Left renal pelvis (tissue), 4 donors: ENCODE measurements around the gene RIGI. TPM values are rescaled to one million over a fixed set of nuclear protein-coding genes. Genes with fewer than 3 reads are reported as not detected.
"Not testable (repeated sequence)": the region's sequence is repeated elsewhere in the genome, so short reads cannot be mapped to it uniquely, and the experiment has no call there.

Source experiments
- DNase-seq, 4 donors: peaks; one replicate each; pipeline ENCODE4 v3.0.0-alpha.2; 2013; ENCODE audit warnings: low read depth in 4 of 4, low spot score in 3 of 4
- polyA plus RNA-seq, 4 donors: library from polyadenylated mRNA; unstranded; fragments of 120-200 nt; gene quantifications; one replicate each; pipeline ENCODE4 v1.2.1, GENCODE V29; 2013; ENCODE audit not compliant: insufficient read length in 4 of 4

RIGI gene
- polyA plus RNA-seq, 4 donors: 9.2 to 14.3 (median 11.9) TPM

DNA sequence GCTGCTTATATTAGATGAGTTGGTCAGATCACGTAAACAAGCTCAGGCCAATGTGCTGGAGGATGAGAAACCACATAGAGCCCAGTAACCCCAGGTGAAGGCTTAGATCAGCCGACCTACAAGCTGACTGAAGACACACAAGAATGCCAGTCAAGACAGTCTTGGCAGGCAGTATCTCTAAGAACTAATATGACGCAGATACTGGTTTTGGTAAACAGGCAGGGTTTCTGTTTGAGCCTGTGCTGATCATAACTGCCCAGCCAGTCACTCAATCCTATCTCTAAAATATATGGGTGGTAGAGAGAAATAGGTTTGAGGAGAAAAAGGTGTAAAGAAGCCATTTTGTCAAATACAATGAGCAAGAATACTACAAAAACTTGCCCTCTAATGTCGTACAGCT lies 7.8 kb upstream of the RIGI start:
- DNase-seq: no peak

DNA sequence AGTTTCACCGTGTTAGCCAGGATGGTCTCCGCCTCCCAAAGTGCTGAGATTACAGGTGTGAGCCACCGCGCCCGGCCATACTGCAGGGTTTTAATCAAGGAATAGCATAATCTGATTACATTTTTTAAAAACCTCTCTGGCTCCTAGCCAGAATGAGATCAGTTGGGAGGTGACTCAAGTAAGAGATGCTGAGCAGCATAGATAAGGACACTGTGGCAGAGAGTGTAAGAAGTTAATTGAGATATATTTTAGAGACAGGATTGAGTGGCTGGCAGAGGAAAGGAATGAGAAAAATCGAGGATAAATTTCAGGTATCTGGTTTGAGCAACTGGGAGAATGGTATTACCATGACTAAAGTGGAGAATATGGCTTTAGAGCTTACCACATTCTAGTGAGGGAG lies 7.3 kb upstream of the RIGI start:
- no peak for DNase-seq

DNA sequence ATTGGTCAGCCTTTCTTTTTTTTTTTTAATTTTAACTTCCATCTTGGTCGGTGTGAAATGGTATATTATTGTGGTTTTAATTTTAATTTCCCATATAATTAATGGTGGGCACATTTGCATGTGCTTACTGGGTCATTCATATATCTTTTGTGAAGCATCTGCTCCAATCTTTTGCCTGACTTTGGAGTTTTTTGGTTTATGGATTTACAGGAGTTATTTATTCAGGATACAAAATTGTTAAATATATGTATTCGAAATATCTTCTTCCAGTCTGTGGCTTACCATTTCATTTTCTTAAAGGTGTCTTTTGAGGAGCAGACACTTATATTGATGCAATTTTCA lies 682 bp upstream of the RIGI start:
- DNase-seq: no peak

DNA sequence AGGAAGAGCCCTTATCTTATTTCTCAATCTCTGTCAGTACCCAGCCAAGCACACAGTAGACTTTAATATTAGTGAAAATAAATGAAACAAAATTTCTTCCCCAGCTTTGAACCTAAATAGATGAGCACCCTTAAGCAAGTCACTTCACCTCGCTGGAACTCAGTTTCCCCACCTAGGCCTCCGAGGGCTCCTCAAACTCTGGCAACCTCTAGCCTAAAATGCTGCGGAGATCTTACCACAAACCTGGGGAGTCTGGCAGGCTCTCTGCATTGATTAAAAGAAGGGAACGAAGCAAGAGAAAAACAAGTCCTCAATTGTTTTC lies 326 bp downstream of the RIGI start:
- peak in 1 of 4 donors; percentile 18 for DNase-seq

DNA sequence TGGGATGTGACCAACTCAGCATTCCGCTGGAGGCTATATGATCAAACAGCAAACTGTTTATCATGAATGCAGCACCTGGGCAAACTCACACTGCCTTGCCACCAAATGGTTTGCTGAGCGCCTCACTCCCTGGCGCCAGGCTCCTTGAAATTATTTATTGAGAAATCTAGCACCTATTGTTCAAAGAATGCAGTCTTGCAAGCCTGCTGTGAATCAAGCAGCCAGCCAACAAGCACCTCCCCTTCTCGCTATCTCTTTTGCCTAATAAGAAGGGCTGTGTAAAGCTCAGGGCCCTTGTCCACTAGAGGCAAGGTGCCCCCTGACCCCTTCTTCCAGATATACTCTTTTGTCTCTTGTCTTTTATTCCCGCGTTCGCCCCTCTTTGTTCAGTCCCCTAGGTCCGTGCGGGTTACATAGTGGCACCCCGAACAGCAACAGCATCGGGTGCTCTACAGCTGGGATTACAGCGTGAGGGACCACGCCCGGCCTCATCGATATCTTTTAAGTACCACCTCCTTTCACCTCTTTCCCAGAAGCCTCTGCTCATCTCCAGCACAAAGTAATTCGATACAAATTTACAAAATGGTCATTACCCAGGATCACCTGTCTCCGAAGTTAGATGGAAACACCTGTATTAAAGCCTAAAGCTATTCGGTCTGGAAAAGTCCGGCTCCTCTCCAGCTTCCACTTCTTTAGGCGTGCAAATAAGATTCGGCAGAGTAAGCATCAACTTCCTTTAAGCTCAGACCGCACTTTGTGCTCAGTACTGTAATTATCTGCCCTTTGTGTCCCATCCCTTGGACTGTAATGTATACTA lies 896 bp downstream of the RIGI start:
- DNase-seq: peak in 2 of 4 donors; percentile 3 to 8

DNA sequence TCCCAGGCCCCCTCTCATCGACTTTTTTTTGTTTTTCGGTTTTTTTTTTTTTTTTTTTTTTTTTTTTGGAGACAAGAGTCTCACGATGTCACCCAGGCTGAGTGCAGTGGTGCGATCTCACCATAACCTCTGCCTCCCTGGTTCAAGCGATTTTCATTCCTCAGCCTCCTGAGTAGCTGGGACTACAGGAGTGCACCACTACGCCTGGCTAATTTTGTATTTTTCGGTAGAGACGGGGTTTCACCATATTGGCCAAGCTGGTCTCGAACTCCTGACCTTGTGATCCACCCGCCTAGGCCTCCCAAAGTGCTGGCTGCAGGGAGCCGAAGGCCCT lies 1.5 kb downstream of the RIGI start:
- DNase-seq: not testable (repeated sequence)

DNA sequence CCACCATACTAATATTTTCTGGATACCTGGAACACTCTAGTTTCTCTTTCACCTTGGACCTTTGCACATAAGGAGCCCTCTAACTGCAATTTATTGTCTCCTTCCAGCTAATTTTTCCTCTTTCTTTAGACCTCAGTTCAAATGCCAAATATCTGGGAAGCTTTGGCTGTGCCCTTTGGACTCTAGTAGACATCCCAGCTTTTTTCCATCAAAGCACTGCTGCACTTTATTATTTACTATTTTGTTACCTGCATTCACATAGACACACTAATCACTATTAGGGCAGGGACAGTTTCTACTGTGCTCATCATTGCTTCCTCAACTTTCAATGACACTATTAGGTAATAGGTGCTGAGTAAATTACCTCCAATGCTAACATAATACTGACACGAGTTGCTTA lies 2.1 kb downstream of the RIGI start:
- DNase-seq: no peak

DNA sequence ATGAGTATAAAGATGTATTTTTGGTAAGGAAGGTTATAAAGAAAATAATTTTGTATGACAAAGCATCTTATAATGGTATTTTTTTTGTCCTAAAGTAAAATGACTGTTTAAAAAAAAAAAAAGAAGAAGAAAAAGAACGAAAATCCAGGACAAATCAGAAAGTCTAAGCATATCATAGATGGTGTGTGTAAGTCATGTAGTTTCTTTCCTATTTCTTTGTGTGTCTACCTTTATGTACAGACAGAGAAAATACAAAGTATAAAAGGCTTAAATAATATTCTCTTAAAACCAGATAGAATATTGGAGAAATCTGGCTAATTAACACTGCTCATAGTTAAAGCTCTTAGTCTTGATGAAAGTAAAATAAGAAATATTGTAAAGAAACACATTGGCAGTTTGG lies 7.7 kb downstream of the RIGI start:
- no peak for DNase-seq

DNA sequence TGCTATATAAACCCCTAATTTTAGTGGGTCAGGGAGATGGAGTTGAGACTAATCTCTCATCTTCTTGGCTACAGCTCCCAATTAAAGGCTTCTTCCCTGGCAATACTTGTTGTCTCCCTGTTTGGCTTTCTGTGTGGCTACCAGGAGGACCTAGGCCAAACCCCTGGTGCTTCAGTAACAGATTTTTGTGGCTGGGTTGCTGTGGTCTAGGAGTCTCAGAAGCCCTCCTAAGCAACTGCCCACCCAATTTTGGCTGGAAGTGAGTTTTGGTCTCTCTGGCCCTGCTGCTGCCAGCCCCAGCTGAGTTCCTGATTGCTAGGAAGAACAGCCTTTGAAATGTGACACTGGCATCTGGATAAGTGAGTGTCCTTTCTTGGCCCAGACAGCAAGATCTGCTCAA lies 9.8 kb downstream of the RIGI start:
- no peak for DNase-seq

DNA sequence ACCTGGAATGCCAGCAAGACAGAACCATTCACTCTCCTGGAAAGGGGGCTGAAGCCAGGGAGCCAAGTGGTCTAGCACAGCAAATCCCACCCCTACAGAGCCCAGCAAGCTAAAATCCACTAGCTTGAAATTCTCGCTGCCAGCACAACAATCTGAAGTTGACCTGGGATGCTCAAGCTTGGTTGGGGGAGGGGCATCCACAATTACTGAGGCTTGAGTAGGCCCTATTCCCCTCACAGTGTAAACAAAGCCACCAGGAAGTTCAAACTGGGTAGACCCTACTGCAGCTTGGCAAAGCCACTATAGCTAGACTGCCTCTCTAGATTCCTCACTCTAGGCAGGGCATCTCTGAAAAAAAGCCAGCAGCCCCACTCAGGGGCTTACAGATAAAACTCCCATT lies 17.3 kb downstream of the RIGI start:
- DNase-seq: no peak

DNA sequence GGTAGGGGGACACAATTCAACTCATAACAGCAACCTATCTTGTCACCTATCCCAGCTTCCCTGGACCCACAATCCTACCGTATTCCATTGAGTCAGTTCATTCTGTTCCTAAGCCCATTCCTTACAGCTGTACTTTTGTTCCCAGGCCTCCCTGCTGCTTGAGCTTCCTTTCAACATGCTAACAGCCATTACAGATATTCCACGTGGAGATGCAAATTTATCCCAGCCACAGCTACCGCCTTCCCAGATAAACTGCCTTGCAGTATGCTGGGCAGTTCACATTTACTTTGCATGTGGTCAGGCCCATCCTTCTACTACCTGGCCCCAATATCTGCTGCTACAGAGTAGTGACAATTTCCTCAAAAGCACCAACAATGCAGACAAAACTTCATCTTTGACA lies 23.0 kb downstream of the RIGI start:
- no peak for DNase-seq

DNA sequence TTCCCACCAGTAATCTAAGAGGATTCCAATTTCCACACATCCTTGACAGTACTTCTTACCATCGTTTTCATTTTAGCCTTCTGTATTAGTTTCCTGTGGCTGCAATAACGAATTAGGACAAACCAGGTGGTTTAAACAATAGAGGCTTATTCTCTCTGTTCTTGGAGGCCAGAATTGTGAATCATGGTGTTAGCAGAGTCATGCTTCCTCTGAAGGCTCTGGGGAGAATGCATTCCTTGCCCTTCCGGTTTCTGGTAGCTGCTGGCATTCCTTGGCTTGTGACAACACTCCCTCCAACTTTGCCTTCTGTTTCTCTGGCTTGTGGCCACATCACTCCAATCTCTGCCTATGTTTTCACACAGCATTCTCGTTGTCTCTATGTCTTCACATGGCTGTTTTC lies 23.5 kb downstream of the RIGI start:
- DNase-seq: no peak

DNA sequence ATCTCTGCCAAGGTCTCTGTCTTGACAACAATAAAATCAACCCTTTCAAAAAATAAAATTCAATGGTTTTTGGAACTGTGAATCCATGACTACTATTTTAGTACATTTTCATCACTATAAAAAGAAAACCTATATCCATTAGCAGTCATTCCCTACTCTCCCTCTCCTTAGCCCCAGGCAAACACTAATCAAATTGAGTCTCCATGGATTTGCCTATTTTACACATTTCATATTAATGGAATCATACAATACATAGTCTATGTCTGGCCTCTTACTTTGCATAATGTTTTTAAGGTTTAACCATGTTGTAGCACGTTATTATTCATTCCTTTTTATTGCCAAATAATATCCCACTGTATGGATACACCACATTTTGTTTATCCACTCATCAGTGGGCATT lies 24.1 kb downstream of the RIGI start:
- no peak for DNase-seq

DNA sequence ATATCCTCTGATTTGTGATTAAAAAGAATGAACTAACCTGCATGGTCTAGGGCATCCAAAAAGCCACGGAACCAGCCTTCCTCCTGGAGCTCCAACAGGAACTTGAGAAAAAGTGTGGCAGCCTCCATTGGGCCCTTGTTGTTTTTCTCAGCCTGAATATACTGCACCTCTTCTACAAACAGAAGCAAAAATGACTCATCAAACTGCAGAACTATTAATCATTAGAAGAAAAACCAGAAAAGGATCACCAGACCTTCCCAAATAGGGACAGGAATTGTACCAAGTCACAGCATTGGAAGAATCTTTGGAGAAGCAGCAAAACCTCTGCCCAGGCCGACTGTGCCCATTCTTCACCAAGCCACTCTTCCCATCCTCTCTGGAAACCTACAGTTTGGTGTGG lies 25.2 kb downstream of the RIGI start:
- no peak for DNase-seq

DNA sequence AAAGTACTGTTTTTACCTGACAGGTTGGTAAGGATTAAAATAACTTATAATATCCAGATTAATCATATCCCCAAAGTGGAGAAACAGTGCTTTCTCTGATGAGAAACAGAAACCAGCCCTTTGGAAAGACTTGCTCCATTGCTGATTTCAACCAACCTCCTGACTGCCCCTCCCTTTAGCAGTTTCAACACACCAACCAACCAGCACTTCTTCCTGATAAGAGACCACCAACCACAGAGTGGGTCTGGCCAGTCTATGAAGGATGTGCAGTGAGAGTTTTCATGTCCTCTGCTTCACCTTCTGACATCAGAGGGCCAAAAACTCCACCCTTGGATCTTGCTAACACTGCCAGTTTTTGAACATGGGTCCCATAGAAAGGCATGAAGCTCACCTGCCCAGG lies 28.1 kb downstream of the RIGI start:
- no peak for DNase-seq

DNA sequence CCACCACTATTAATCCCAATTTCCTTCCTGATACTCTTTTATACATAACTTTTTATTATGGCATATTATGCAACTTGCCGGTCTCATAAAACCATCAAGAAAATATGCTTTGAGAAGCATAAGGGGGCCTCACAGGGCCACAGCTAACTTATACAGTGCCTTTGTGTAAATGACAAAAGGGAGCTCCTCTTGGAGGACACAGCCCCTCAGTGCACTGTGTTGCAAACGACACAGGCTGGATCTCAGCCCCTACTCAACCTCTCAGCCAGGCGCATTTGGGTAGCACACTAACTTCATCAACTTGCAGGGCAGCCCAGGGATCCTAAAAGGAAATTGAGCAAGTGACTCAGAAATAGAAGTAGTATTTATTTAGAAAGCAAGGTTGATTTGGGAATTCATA lies 35.4 kb downstream of the RIGI start:
- DNase-seq: peak in 2 of 4 donors; percentile 6

DNA sequence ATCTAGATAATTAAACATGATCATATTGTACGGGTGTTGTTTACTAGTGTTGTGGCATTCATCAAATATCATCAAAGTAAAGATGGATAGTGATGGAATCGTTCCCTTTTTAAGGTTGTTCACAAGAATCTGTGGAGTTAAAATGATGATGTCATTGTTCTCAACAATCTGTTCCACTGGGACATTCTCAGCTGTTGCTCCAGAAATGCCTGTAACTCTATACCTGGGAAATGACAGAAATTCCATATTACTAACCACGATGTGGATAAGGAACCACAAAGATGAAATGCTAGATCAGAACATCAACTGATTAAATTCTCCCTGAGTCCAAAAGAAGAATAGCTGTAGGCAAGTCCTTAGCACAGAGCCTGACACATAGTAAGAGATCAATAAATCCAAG lies 38.0 kb downstream of the RIGI start:
- DNase-seq: no peak

DNA sequence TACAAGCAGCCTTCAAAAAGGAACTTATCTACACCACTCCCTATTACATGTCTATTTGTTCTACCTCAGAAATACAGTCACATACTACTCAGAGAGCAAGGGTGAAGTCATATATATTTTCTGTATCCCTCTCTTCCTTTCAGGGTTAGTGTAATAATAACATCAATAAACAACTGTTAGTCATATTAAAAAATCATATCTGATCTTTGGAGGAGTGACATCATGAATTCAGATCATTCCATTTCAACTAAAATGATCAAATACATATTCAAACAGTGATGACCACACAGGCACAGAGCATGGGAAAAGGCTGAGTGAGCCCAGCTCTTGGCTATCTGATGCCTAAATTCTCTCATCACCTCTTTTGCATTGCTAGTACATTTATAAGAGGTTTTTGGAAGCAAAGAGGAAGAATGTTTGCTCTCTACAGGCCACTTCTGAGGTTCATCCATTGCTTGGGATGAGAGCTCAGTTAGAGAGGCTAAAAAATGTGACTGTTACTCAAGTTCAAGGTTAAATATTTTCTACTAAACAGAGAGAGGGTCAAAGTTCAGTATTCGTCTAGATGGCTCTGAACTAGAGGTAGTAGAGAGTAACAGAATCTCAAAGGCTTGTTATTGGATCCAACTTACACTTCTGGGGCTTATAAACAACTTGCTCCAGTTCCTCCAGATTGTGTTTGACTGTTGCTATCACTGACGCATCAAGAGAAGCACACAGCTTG lies 39.0 kb downstream of the RIGI start:
- DNase-seq: peak in 1 of 4 donors; percentile 3

DNA sequence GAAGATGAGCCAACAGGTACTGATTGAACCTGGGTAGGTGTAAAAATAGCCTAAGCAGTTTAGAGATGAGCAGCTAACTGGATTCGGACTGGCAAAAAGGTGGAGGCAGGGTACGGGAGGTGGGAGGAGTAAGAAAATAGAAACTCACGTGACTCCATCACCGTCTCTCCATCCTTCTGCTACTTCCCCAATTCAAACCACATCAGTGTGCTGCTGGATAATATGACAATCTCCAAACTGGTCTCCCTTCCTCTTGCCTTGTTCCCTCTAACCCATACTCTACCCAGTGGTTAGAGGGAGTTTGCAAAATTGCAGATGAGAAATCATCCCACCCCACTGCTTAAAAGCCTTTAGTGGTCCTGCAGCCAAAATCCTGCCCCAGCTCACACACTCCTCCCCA lies 42.7 kb downstream of the RIGI start:
- no peak for DNase-seq
